ENCODE data around the gene COL19A1. TPM values are rescaled to one million over a fixed set of nuclear protein-coding genes. Genes with fewer than 3 reads are reported as not detected.

The COL19A1 gene
- total and polyA plus RNA-seq, 2 experiments from 2014 or later = not detected

GRCh38 chr6:70112716-70113115, 246.4 kb downstream of the COL19A1 start:
- no peaks in the 10 kb centered on the region for H3F3A ChIP-seq (replicated peaks; ENCODE audit: low read depth)
- Mint-ChIP-seq H3K4me1 (peaks cover 5% of the 10 kb centered on the region; the same call in 2 of the 3 replicates), H3K36me3 (ENCODE audit: low read depth) (no peaks in the 10 kb centered on the region), H3K9me3 (no peaks in the 10 kb centered on the region), H3K4me3 (no peak overlapping the region), H3K27me3 (ENCODE audit: insufficient read depth, low read depth, poor library complexity) (no peaks in the 10 kb centered on the region), H3K27ac (no peak overlapping the region)
- H3K79me2 ChIP-seq (replicated peaks; ENCODE audit: insufficient read depth) = no peaks in the 10 kb centered on the region
- H4K20me1 ChIP-seq (replicated peaks; ENCODE audit: insufficient read depth) = no peaks in the 10 kb centered on the region
- no peak for ATAC-seq
- no peak for DNase-seq (ENCODE audit: low spot score)
- H3K27ac ChIP-seq (ENCODE audit: low read depth) = no peak overlapping the region
- H3K27me3 ChIP-seq (ENCODE audit: insufficient read depth) = no peaks in the 10 kb centered on the region
- peaks cover 4% of the 10 kb centered on the region; the same call in 1 of the 2 replicates for H3K4me1 ChIP-seq (ENCODE audit: insufficient read depth)
- no peaks in the 10 kb centered on the region for H3K9me2 ChIP-seq (ENCODE audit: insufficient read depth)
- H3K4me2 ChIP-seq = no peak overlapping the region
- no peak overlapping the region for H2AFZ ChIP-seq
- no peaks in the 10 kb centered on the region for H3K36me3 ChIP-seq (ENCODE audit: insufficient read depth)
- TF ChIP-seq EZH2phosphoT487 (IDR thresholded peaks at IDR 0.05; ENCODE audit: unreplicated experiment) (no peak), ZNF462 (CRISPR knock-in tag; IDR thresholded peaks at IDR 0.05) (no peak), POLR2AphosphoS5 (IDR thresholded peaks at IDR 0.05; ENCODE audit: low read depth) (no peak), STAT1 (IDR thresholded peaks at IDR 0.05; ENCODE audit: unreplicated experiment) (no peak), REST (IDR thresholded peaks at IDR 0.05; ENCODE audit: unreplicated experiment) (no peak), CREB1 (CRISPR knock-in tag; IDR thresholded peaks at IDR 0.05; ENCODE audit: low read depth) (no peak), ZNF331 (CRISPR knock-in tag; IDR thresholded peaks at IDR 0.05; ENCODE audit: low read depth) (no peak), NANOG (IDR thresholded peaks at IDR 0.05; ENCODE audit: borderline replicate concordance) (no peak)
- TF ChIP-seq, protein P1, sequence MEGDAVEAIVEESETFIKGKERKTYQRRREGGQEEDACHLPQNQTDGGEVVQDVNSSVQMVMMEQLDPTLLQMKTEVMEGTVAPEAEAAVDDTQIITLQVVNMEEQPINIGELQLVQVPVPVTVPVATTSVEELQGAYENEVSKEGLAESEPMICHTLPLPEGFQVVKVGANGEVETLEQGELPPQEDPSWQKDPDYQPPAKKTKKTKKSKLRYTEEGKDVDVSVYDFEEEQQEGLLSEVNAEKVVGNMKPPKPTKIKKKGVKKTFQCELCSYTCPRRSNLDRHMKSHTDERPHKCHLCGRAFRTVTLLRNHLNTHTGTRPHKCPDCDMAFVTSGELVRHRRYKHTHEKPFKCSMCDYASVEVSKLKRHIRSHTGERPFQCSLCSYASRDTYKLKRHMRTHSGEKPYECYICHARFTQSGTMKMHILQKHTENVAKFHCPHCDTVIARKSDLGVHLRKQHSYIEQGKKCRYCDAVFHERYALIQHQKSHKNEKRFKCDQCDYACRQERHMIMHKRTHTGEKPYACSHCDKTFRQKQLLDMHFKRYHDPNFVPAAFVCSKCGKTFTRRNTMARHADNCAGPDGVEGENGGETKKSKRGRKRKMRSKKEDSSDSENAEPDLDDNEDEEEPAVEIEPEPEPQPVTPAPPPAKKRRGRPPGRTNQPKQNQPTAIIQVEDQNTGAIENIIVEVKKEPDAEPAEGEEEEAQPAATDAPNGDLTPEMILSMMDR (conservative IDR thresholded peaks at IDR 0.05; ENCODE audit: low read depth in 2 of 2) = no peak
- TF ChIP-seq, protein P2, sequence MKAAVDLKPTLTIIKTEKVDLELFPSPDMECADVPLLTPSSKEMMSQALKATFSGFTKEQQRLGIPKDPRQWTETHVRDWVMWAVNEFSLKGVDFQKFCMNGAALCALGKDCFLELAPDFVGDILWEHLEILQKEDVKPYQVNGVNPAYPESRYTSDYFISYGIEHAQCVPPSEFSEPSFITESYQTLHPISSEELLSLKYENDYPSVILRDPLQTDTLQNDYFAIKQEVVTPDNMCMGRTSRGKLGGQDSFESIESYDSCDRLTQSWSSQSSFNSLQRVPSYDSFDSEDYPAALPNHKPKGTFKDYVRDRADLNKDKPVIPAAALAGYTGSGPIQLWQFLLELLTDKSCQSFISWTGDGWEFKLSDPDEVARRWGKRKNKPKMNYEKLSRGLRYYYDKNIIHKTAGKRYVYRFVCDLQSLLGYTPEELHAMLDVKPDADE (IDR thresholded peaks at IDR 0.05) = no peak
- H3K4me3 ChIP-seq = no peak overlapping the region

Data from GM23338 (cell line).